H9 (cell line): ENCODE results near the gene DUSP6. TPM values are rescaled to one million over a fixed set of nuclear protein-coding genes. Genes with fewer than 3 reads are reported as not detected.
"Not testable (repeated sequence)": the region's sequence is repeated elsewhere in the genome, so short reads cannot be mapped to it uniquely, and the experiment has no call there.

Experiments
- DNase-seq: peaks from one replicate; pipeline ENCODE4 v3.0.0-alpha.2; 2017
- H2AFZ ChIP-seq: one replicate; pipeline ENCODE4 v1.6.1; 2013; ENCODE audit warnings: mild to moderate bottlenecking, low read length, control low read depth, moderate library complexity
- H2AK5ac ChIP-seq: 2 replicates; pipeline ENCODE4 v1.6.1; 2013; ENCODE audit warnings: low read length, control low read depth, mixed read lengths; ENCODE audit not compliant: insufficient read length
- H2BK120ac ChIP-seq: one replicate; pipeline ENCODE4 v1.6.1; 2013; ENCODE audit warnings: low read depth, mild to moderate bottlenecking, low read length, control low read depth, inconsistent platforms; ENCODE audit not compliant: poor library complexity, severe bottlenecking
- H2BK12ac ChIP-seq: 2 replicates; pipeline ENCODE4 v1.6.1; 2013; ENCODE audit warnings: low read length, control low read depth, mixed read lengths, low read depth; ENCODE audit not compliant: insufficient read length
- H2BK15ac ChIP-seq: 2 replicates; pipeline ENCODE4 v1.6.1; 2013; ENCODE audit warnings: low read depth, low read length, control low read depth
- H2BK20ac ChIP-seq: one replicate; pipeline ENCODE4 v1.6.1; 2013; ENCODE audit warnings: low read depth, mild to moderate bottlenecking, low read length, control low read depth, inconsistent platforms; ENCODE audit not compliant: poor library complexity, severe bottlenecking
- H2BK5ac ChIP-seq: 2 replicates; pipeline ENCODE4 v1.6.1; 2013; ENCODE audit warnings: low read length, control low read depth, mixed read lengths; ENCODE audit not compliant: insufficient read length
- H3K14ac ChIP-seq: 2 replicates; pipeline ENCODE4 v1.6.1; 2013; ENCODE audit warnings: low read length, control low read depth; ENCODE audit not compliant: insufficient read depth
- H3K18ac ChIP-seq: 2 replicates; pipeline ENCODE4 v1.6.1; 2013; ENCODE audit warnings: low read depth, mild to moderate bottlenecking, mixed read lengths, low read length, control low read depth; ENCODE audit not compliant: insufficient read length
- H3K23ac ChIP-seq: 2 replicates; pipeline ENCODE4 v1.6.1; 2013; ENCODE audit warnings: low read length, control low read depth, mixed read lengths, low read depth; ENCODE audit not compliant: insufficient read length
- H3K23me2 ChIP-seq: 2 replicates; pipeline ENCODE4 v1.6.1; 2013; ENCODE audit warnings: low read depth, mild to moderate bottlenecking, mixed read lengths, low read length, control low read depth; ENCODE audit not compliant: insufficient read length, poor library complexity, severe bottlenecking
- H3K27ac ChIP-seq: 2 replicates; pipeline ENCODE4 v1.5.1; 2013; ENCODE audit warnings: low read length, control low read depth, mixed read lengths, low read depth; ENCODE audit not compliant: insufficient read length
- H3K27me3 ChIP-seq: 2 replicates; pipeline ENCODE4 v1.6.1; 2013; ENCODE audit warnings: low read length, control low read depth, inconsistent platforms; ENCODE audit not compliant: insufficient read depth
- H3K4ac ChIP-seq: 2 replicates; pipeline ENCODE4 v1.6.1; 2013; ENCODE audit warnings: low read depth, mild to moderate bottlenecking, control low read depth, inconsistent platforms, low read length, moderate library complexity
- H3K4me1 ChIP-seq: 2 replicates; pipeline ENCODE4 v1.6.1; 2013; ENCODE audit warnings: low read length, control low read depth, inconsistent platforms; ENCODE audit not compliant: insufficient read depth
- H3K4me2 ChIP-seq: 2 replicates; pipeline ENCODE4 v1.6.1; 2013; ENCODE audit warnings: low read length, control low read depth, mixed read lengths; ENCODE audit not compliant: insufficient read length, insufficient read depth
- H3K56ac ChIP-seq: 2 replicates; pipeline ENCODE4 v1.6.1; 2013; ENCODE audit warnings: low read depth, mild to moderate bottlenecking, mixed read lengths, low read length, control low read depth; ENCODE audit not compliant: insufficient read length
- H3K79me1 ChIP-seq: 2 replicates; pipeline ENCODE4 v1.6.1; 2013; ENCODE audit warnings: low read depth, mild to moderate bottlenecking, moderate library complexity, low read length, control low read depth, inconsistent platforms; ENCODE audit not compliant: insufficient read depth, poor library complexity, severe bottlenecking
- H3K79me2 ChIP-seq: 2 replicates; pipeline ENCODE4 v1.6.1; 2013; ENCODE audit warnings: low read length, control low read depth, inconsistent platforms; ENCODE audit not compliant: insufficient read depth
- H3K9ac ChIP-seq: 2 replicates; pipeline ENCODE4 v1.6.1; 2013; ENCODE audit warnings: low read length, control low read depth, mixed read lengths; ENCODE audit not compliant: insufficient read length; ENCODE audit errors: extremely low read depth
- H3K9me3 ChIP-seq: one replicate; pipeline ENCODE4 v1.6.1; 2013; ENCODE audit warnings: low read depth, low read length, inconsistent platforms; ENCODE audit not compliant: control insufficient read depth
- H3T11ph ChIP-seq: one replicate; pipeline ENCODE4 v1.6.1; 2013; ENCODE audit warnings: mild to moderate bottlenecking, low read length, control low read depth, inconsistent platforms
- H4K20me1 ChIP-seq: one replicate; pipeline ENCODE4 v1.6.1; 2013; ENCODE audit not compliant: control insufficient read depth, insufficient read length, insufficient read depth
- H4K5ac ChIP-seq: 2 replicates; pipeline ENCODE4 v1.6.1; 2013; ENCODE audit warnings: low read depth, mild to moderate bottlenecking, mixed read lengths, low read length, control low read depth; ENCODE audit not compliant: insufficient read length
- H4K8ac ChIP-seq: replicated peaks from 2 replicates; pipeline ENCODE4 v1.6.1; 2013; ENCODE audit warnings: low read length, control low read depth, mixed read lengths, low read depth; ENCODE audit not compliant: insufficient read length
- H4K91ac ChIP-seq: 2 replicates; pipeline ENCODE4 v1.6.1; 2013; ENCODE audit warnings: low read depth, mild to moderate bottlenecking, moderate library complexity, mixed read lengths, low read length, control low read depth; ENCODE audit not compliant: insufficient read length
- H3K27ac Mint-ChIP-seq, 3 experiments: 2 replicates in 2 of 3; 3 replicates in 1 of 3; pipeline ENCODE4 v1.8.0; 2020 to 2021; ENCODE audit warnings: mixed read lengths in 3 of 3, mild to moderate bottlenecking in 1 of 3, moderate library complexity in 1 of 3
- H3K27me3 Mint-ChIP-seq: 2 replicates; pipeline ENCODE4 v1.8.0; 2021; ENCODE audit warnings: low read depth, mild to moderate bottlenecking, moderate library complexity, mixed read lengths
- H3K36me3 Mint-ChIP-seq, 3 experiments: 2 replicates in 2 of 3; 3 replicates in 1 of 3; pipeline ENCODE4 v1.8.0; 2020 to 2021; ENCODE audit warnings: low read depth in 3 of 3, mixed read lengths in 3 of 3; ENCODE audit not compliant: insufficient read depth in 1 of 3
- H3K4me1 Mint-ChIP-seq, 2 experiments: 2 replicates each; pipeline ENCODE4 v1.8.0; 2020; ENCODE audit warnings: mixed read lengths in 2 of 2
- H3K4me3 Mint-ChIP-seq, 2 experiments: 2 replicates in 1 of 2; 3 replicates in 1 of 2; pipeline ENCODE4 v1.8.0; 2020 to 2021; ENCODE audit warnings: mild to moderate bottlenecking in 2 of 2, mixed read lengths in 2 of 2, moderate library complexity in 1 of 2
- H3K9me3 Mint-ChIP-seq, 2 experiments: 2 replicates in 1 of 2; 3 replicates in 1 of 2; pipeline ENCODE4 v1.8.0; 2020; ENCODE audit warnings: mild to moderate bottlenecking in 2 of 2, mixed read lengths in 2 of 2, moderate library complexity in 1 of 2
- CTCF ChIP-seq: fragments of 200-600 bp; sonication (generic); conservative IDR thresholded peaks from 3 replicates; pipeline ENCODE4 v1.8.0; 2021; ENCODE audit warnings: antibody characterized with exemption, mild to moderate bottlenecking
- WGBS: extraction: QIAGEN DNeasy Blood & Tissue Kit; methylation state at CpG from one replicate; pipeline ENCODE4 v1.1.7; 2013; ENCODE audit warnings: missing lambda C conversion rate, low lambda C conversion rate, mixed read lengths; ENCODE audit not compliant: insufficient read length; ENCODE audit errors: extremely low coverage; 5-methylcytosine and 5-hydroxymethylcytosine counted together
- total RNA-seq: library from RNA; stranded (reverse); gene quantifications from 2 replicates; pipeline ENCODE4 v1.2.1, GENCODE V29; 2021

Gene DUSP6
- total RNA-seq, 1 experiment from 2014 or later: 35.3 TPM

GRCh38 chr12:89339526-89339925 is 12.8 kb downstream of the DUSP6 start:
- H2BK12ac ChIP-seq: no peak overlapping the region
- H2BK120ac ChIP-seq: no peak overlapping the region
- TF ChIP-seq CTCF: no peak
- H3K9ac ChIP-seq: no peak overlapping the region
- no peak overlapping the region for H2AK5ac ChIP-seq
- no peak overlapping the region for H3K18ac ChIP-seq
- H3K4me1 Mint-ChIP-seq: peaks cover 21% of the 10 kb centered on the region in 2 experiments
- no peak overlapping the region for H4K5ac ChIP-seq
- H3K27me3 ChIP-seq: no peaks in the 10 kb centered on the region
- H2BK20ac ChIP-seq: no peak overlapping the region
- H3K4ac ChIP-seq: no peak overlapping the region
- H3K56ac ChIP-seq: no peak overlapping the region
- no peaks in the 10 kb centered on the region for H3K23me2 ChIP-seq
- H4K20me1 ChIP-seq: no peaks in the 10 kb centered on the region
- DNase-seq: no peak
- H3K4me3 Mint-ChIP-seq: no peak overlapping the region
- no peaks in the 10 kb centered on the region for H3K9me3 Mint-ChIP-seq
- H3K9me3 ChIP-seq: no peaks in the 10 kb centered on the region
- WGBS: no CpG with 5 or more reads among the region's 10 CpGs
- no peak overlapping the region for H3K4me2 ChIP-seq
- no peaks in the 10 kb centered on the region for H3K79me1 ChIP-seq
- H3K14ac ChIP-seq: no peak overlapping the region
- no peak overlapping the region for H4K8ac ChIP-seq
- H3K36me3 Mint-ChIP-seq: 0 out of 7 replicates have a peak, but pooled peaks cover 0 to 2% (median 0%) of the 10 kb centered on the region in 3 experiments
- H3K27ac Mint-ChIP-seq: peak overlapping the region in 1 of 3 experiments; percentile 90; a peak in 2 of 7 replicates
- no peak overlapping the region for H2BK5ac ChIP-seq
- H4K91ac ChIP-seq: no peak overlapping the region
- H3T11ph ChIP-seq: no peak overlapping the region
- H3K27me3 Mint-ChIP-seq: peaks cover 48% of the 10 kb centered on the region
- no peak overlapping the region for H3K27ac ChIP-seq
- H2BK15ac ChIP-seq: no peak overlapping the region
- no peaks in the 10 kb centered on the region for H3K79me2 ChIP-seq
- H3K4me1 ChIP-seq: peaks cover 4% of the 10 kb centered on the region; the same call in 1 of the 2 replicates
- H2AFZ ChIP-seq: no peak overlapping the region
- no peak overlapping the region for H3K23ac ChIP-seq

- H3K27me3 ChIP-seq, H3K14ac ChIP-seq, H3K9ac ChIP-seq, H3K23ac ChIP-seq, H3K23me2 ChIP-seq, H3K18ac ChIP-seq, H2BK12ac ChIP-seq, H2AK5ac ChIP-seq, H4K5ac ChIP-seq, H3K4me2 ChIP-seq, H4K20me1 ChIP-seq, H2BK5ac ChIP-seq, H3K36me3 Mint-ChIP-seq, H4K8ac ChIP-seq, H2AFZ ChIP-seq, H3K27ac Mint-ChIP-seq, H3K9me3 Mint-ChIP-seq, H3K79me1 ChIP-seq, H3T11ph ChIP-seq, H3K56ac ChIP-seq, H4K91ac ChIP-seq, H2BK20ac ChIP-seq, H3K4me3 Mint-ChIP-seq, H2BK120ac ChIP-seq, H3K4ac ChIP-seq, H3K79me2 ChIP-seq, H3K9me3 ChIP-seq, DNase-seq, H3K4me1 ChIP-seq, H2BK15ac ChIP-seq, H3K27ac ChIP-seq: not testable (repeated sequence)
- peaks cover 16 to 17% of the 10 kb centered on the region in 2 experiments for H3K4me1 Mint-ChIP-seq
- peaks cover 34% of the 10 kb centered on the region for H3K27me3 Mint-ChIP-seq
- no CpG with 5 or more reads among the region's 4 CpGs for WGBS
Measured at GRCh38 chr12:89337136-89337535, 15.2 kb downstream of the DUSP6 start.
